PFSK-1 (cell line): ENCODE measurements around the gene GAS7. TPM values are rescaled to one million over a fixed set of nuclear protein-coding genes. Genes with fewer than 3 reads are reported as not detected.

Experiments used
- FOXP2 ChIP-seq: optimal IDR thresholded peaks from 2 replicates; pipeline ENCODE3; 2011; ENCODE audit warnings: borderline replicate concordance, control low read depth, inconsistent platforms; ENCODE audit not compliant: insufficient read depth; ENCODE audit errors: extremely low read length, extremely low read depth
- POLR2AphosphoS5 ChIP-seq: IDR thresholded peaks from 2 replicates; pipeline ENCODE4 v1.6.1; 2012; ENCODE audit warnings: low read depth, mild to moderate bottlenecking, control low read depth, low read length, moderate library complexity
- REST ChIP-seq, 2 experiments: IDR thresholded peaks; 2 replicates each; pipeline versions ENCODE4 v1.6.1 to v1.8.0; 2011 to 2012; ENCODE audit warnings: low read depth in 2 of 2, low read length in 2 of 2, control low read depth in 1 of 2, inconsistent platforms in 1 of 2, mild to moderate bottlenecking in 1 of 2, moderate library complexity in 1 of 2; ENCODE audit not compliant: insufficient read depth in 1 of 2
- SIN3A ChIP-seq: IDR thresholded peaks from 2 replicates; pipeline ENCODE4 v1.6.1; 2012; ENCODE audit warnings: mild to moderate bottlenecking, low read length, moderate library complexity, borderline replicate concordance; ENCODE audit not compliant: insufficient read depth
- TAF1 ChIP-seq: IDR thresholded peaks from 2 replicates; pipeline ENCODE4 v1.6.1; 2012; ENCODE audit warnings: low read length, control low read depth, borderline replicate concordance; ENCODE audit not compliant: insufficient read depth
- polyA plus RNA-seq: library from polyadenylated mRNA; unstranded; fragments of >200 nt; gene quantifications from one replicate; pipeline ENCODE4 v1.2.1, GENCODE V29; 2012; ENCODE audit warnings: low read depth, missing spikeins; ENCODE audit not compliant: insufficient read length

GAS7 gene
- polyA plus RNA-seq, result 26.7 TPM

GRCh38 chr17:10198509-10199249 lies at the start of gene GAS7:
Gene GAS7, minus strand, starts transcription at chr17:10198606.
- no peak for TF ChIP-seq SIN3A
- no peak for TF ChIP-seq POLR2AphosphoS5
- no peak for TF ChIP-seq REST (IDR thresholded peaks at IDR 0.05; ENCODE audit: insufficient read depth in 1 of 2, low read depth in 2 of 2, low read length in 2 of 2)
- TF ChIP-seq FOXP2, result no peak
- TF ChIP-seq TAF1, result no peak

GRCh38 chr17:10247810-10248209 lies 49.4 kb upstream of the GAS7 start:
- TF ChIP-seq REST (IDR thresholded peaks at IDR 0.05; ENCODE audit: insufficient read depth in 1 of 2, low read depth in 2 of 2, low read length in 2 of 2) (no peak), SIN3A (no peak), TAF1 (no peak), POLR2AphosphoS5 (no peak), FOXP2 (no peak)

GRCh38 chr17:10243883-10244844 lies 45.8 kb upstream of the GAS7 start:
- TF ChIP-seq FOXP2 (no peak), TAF1 (no peak), POLR2AphosphoS5 (no peak), SIN3A (no peak)

GRCh38 chr17:10241781-10242180 lies 43.4 kb upstream of the GAS7 start:
- TF ChIP-seq SIN3A (no peak), POLR2AphosphoS5 (no peak)

- TF ChIP-seq SIN3A (no peak), REST (IDR thresholded peaks at IDR 0.05; ENCODE audit: insufficient read depth in 1 of 2, low read depth in 2 of 2, low read length in 2 of 2) (no peak), FOXP2 (no peak), POLR2AphosphoS5 (no peak), TAF1 (no peak)
Observed at GRCh38 chr17:10238661-10239060, 40.3 kb upstream of the GAS7 start.
